GM18861 (cell line): ENCODE data around the gene SEMA5A.

Experiments used
- ATAC-seq: cut with Tn5 transposase; IDR thresholded peaks from one replicate; pipeline ENCODE4 v1.9.1; 2021; ENCODE audit not compliant: unreplicated experiment

The SEMA5A gene

DNA sequence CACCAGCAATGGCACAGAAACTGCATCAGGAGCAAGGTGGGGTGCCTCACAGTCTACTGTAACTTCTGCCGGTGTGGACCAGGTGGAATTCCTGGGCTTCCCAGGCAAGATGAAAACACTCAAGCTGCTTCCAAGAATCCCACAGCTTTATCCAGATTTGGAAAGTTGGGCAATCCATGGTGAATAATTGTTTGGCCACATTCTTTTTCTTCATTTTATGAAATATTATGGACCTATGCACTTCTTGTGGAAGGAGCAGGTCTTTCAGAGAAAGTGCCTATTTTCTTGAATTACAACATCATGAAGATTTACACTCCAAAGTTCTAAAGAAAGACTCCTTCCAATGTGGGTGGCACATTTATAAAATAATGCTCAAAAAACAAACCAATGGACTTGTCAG is 503.6 kb downstream of the SEMA5A start:
- ATAC-seq = no peak

DNA sequence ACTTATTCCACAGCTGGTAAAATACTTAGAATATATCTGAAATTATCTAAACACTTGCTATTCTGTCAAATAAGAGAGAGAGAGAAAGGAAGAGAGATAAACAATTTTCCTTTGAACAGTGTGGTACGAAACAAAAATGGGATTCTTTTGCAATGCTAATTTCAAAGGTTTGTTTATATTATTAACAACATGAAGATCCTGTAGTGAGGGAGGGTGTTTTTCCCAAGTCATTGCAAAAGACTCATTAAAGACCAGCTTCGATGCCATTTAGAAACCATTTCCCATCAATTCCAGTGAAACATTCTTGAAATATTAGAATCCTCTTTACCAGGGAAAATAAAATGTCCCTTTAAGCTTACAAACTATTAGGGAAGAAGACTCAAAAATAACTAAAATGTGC is 505.4 kb downstream of the SEMA5A start:
- ATAC-seq = no peak

DNA sequence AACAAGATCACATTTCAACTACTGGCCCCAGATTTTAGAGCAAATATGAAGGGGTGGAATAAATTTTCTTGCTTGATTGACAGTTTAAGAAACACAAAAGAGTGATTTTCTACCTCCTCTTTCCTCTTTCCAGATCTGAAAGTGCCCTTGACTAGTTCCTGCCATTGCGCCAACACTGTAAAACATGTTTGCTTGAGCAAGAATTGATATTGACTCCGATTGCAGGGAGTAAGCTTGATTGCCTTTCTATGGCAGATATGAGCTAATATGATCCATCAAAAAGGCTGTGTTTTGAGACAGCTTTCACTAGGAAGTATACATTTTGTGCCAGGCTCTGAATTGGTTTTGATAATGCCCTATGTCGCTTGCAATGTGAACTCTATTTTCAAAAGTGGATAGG is 508.8 kb downstream of the SEMA5A start:
- no peak for ATAC-seq

DNA sequence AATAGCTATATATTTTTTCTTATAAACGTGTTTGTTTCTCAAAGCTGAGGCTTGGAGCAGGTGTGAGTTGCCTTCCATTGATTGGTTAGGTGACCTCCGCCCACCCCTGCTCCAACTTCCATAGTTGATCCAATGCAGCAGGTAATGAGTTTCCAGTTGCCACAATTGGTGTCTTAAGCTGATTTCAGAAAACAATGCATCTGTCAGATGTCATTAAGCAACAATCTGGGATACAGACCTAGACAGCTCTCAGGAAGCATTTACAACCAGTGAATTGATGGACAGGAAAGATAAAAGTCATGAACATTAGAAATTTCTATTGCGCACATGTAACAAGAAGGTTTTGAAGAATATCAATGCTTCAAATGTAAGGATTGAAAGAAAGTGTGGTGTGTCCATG is 510.5 kb downstream of the SEMA5A start:
- no peak for ATAC-seq

DNA sequence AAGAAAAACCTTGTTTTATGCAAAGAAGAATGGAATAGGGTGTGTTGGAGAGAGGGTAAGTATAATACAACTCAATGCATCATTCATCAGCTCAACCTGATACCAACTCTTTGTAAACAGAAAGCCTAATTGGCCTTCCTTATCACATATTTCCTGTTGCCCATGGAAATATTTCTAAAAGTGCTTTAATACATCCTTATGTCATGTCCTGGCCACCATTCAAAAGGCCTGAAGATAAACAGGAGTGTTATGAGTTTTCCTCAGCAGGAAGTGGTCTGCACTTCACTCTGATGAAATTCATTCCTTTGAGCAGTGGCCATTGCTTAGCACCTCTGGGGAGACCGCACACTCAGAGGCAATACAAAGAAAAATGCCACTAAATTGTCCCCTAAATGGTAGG is 511.2 kb downstream of the SEMA5A start:
- no peak for ATAC-seq

DNA sequence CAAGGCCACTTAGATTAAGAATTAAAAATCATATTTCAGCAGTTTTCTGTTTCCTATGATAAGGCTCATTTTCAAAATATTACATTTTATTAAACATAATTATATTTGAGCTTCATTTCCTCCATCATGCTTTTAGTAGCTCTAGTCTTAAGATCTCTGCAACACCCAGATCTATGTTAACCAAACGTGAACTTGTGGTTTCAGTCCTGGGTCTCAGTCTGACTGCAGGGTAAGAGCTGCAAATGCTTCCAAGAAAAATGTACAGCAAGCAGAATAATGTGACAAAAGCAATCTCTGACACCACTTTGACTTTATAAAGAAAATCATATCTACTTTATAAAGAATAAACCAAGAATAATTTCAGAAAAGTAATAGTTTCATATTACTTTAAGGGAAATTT is 512.4 kb downstream of the SEMA5A start:
- ATAC-seq = no peak

DNA sequence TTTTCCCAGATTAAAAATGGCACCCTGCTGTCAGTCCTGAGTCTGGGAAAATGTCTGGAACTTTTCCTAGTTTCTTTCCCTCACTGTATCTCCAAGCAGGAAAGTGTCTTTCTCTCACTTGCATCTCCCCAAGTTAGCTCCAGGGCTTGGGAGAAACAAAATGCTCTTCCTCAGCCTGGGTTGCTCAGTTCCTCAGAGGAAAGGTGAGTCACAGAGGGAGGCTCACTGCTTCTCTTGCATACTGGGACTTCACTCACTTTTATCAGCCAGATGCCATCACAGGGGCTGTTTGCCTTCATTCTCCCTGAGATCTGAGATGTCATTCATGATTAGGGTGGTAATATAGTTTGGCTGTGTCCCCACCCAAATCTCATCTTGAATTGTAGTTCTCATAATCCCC is 519.9 kb downstream of the SEMA5A start:
- no peak for ATAC-seq

DNA sequence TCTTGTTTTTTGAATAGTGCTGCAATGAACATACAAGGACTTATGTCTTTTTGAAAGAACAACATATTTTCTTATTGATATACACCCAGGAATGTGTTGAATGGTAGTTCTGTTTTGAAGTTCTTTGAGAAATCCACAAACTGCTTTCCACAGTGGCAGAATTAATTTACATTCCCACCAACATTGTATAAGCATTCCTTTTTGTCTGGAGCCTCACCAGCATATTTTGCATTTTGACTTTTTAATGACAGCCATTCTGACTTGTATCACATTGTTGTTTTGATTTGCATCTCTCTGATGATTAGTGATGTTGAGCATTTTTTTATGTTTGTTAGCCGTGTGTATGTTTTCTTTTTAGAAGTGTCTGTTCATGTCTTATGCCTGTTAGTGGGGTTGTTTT is 524.9 kb downstream of the SEMA5A start:
- no peak for ATAC-seq

- no peak for ATAC-seq
Observed at GRCh38 chr5:9015937-9016270, 530.0 kb downstream of the SEMA5A start.

DNA sequence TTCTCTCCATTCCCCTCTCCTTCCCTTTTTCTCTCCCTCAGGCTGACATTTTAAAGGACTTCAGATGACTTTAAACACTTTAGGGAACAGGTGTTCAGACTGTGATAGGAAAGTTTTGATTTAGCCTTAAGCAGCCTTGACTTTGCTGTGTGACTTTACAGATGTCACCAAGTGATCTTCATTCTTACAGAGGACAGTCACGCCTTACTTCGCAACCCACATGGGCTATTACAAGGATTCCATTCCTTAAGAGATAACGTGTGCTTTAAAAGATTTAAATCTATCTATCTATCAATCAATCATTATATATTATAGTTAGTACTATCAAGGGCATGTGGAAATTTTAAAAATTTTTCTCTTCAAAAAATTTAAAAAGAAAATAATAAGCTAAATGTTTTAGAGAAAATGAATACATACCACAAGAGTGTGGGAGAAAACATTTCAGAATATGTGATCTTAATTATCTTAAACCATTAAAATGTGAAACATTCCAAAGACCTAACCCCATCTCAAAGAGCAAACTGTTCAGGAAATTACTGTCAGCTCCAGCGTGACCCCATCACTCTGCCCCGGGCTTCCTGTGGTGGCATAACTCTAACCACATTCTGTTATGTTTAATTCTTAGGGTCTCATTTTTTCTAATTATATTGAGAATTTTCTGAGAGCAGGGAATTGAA is 530.5 kb downstream of the SEMA5A start:
- ATAC-seq = no peak

DNA sequence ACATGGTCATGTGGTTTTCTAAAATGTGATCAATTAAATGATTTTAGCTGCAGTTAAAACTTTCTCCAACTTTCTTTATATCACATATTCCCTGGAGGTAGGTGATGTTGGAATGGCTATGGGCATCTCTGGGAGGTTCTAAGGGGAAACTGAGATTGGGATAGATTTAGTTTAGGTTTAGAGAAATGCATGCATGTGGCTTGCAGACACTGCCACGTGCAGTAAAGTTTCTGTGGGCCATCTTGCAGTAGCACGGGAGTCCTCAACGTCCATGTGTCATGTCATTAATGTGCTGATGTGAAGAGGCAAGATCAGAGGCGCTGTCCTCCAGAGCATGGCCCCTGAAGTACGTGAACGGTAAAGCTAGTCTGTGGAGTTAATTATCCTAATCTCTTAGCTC is 532.7 kb downstream of the SEMA5A start:
- ATAC-seq = no peak

DNA sequence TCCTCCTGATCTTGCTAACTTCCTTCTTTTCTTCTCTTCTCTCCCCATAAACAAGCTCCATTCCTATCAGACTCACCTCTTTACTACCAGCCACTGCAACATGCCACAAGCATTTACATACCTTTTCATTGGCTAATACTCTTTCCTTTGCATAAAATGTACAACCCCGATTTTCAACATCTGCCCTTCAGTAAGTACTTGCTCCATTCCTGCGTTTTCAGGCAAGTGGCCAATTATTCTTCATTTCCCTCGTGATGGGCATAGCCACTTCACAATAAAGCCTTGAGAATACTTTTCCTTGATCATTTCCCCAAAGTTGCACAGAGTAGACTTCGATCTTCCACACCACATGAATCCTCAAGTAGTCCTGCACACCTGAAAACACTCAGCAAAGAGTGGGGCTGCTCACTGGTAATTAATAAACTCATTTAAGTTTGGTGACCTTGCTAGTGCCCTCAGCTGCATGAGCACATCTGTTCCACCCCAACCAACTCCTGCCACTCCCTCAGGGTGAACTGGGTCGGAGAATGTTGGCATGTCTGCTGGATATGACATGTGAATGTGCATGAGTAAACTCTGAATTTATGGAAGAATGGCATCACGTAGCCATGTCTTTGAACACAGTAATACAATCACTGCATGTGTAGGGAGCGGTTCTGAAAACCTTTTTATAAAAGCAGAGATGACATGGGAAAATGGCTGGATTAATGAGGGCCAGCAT is 535.8 kb downstream of the SEMA5A start:
- ATAC-seq = no peak

GRCh38 chr5:8997542-8998070 is 548.3 kb downstream of the SEMA5A start:
- no peak for ATAC-seq

DNA sequence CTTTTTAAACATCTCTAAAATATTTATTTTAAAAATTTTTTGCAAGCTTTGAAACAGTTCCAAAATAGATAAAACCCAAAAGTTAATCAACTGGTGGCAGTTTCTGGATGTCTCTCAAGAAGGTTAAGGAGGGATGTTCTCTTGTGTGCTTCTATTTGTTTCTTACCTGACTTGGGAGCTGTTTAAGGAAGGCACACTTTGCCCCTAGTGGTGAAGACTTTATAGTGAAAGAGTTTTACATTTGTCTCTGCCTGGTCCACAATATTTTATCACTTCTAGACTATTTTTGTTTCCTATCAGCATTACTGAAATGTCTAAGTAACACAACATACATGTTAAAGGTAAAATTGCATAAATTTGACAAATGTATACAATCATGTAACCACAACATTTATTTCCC is 552.8 kb downstream of the SEMA5A start:
- ATAC-seq = peak; percentile 74
